ENCODE data around the gene MVB12B. TPM values are rescaled to one million over a fixed set of nuclear protein-coding genes. Genes with fewer than 3 reads are reported as not detected.

Gene MVB12B
- polyA plus RNA-seq, 6 donors from 2014 or later = 1.2 to 2.6 (median 2.5) TPM; not detected in 1

DNA sequence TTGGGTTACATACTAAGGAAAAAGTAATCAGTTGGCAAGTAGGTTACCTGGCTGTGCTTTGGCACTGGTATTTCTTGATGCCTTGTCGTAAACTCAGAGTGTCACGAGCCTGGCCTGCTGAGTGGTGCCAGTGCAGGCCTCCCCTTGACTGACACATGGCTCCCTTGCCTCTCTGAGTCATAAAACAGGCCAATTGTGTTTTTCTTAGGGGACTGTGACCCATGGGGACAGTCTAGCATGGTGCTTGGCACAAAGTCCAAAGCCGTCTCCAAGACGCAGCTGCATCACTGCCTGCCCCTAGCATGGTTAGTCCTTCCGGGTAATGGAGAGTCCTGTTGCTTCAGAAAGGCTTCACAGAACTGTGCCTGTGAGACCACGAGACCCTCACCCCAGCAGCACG lies 132.5 kb downstream of the MVB12B start:
- Mint-ChIP-seq H3K9me3 (no peaks in the 10 kb centered on the region), H3K36me3 (no peaks in the 10 kb centered on the region), H3K4me3 (no peak overlapping the region), H3K4me1 (no peaks in the 10 kb centered on the region), H3K27me3 (no peaks in the 10 kb centered on the region), H3K27ac (no peak overlapping the region)
- DNase-seq = no peak
- ATAC-seq (ENCODE audit: low read depth in 2 of 2) = no peak

DNA sequence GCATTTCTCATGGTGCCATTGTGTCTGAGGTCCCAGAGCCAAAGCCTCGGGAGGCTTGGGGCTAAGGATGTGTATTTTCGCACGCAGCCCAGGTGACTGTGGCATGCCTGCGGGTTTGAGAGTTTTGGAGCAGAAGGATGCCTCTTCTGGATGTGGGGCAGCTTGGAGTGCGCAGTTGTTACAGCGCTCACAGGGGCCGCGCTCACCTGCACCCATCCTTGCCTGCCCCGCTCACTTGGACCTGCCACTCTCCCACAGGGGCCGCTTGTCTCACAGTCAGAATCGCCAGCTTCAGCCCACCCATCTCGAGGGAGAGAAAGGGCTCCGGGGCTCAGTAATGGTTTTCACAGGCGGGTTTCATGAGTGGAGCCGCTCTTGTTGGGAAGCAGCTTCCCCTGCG lies 132.9 kb downstream of the MVB12B start:
- Mint-ChIP-seq H3K4me3 (no peak overlapping the region), H3K9me3 (no peaks in the 10 kb centered on the region), H3K4me1 (no peaks in the 10 kb centered on the region), H3K27me3 (no peaks in the 10 kb centered on the region), H3K27ac (no peak overlapping the region), H3K36me3 (no peaks in the 10 kb centered on the region)
- DNase-seq (no peak), ATAC-seq (ENCODE audit: low read depth in 2 of 2) (no peak)

DNA sequence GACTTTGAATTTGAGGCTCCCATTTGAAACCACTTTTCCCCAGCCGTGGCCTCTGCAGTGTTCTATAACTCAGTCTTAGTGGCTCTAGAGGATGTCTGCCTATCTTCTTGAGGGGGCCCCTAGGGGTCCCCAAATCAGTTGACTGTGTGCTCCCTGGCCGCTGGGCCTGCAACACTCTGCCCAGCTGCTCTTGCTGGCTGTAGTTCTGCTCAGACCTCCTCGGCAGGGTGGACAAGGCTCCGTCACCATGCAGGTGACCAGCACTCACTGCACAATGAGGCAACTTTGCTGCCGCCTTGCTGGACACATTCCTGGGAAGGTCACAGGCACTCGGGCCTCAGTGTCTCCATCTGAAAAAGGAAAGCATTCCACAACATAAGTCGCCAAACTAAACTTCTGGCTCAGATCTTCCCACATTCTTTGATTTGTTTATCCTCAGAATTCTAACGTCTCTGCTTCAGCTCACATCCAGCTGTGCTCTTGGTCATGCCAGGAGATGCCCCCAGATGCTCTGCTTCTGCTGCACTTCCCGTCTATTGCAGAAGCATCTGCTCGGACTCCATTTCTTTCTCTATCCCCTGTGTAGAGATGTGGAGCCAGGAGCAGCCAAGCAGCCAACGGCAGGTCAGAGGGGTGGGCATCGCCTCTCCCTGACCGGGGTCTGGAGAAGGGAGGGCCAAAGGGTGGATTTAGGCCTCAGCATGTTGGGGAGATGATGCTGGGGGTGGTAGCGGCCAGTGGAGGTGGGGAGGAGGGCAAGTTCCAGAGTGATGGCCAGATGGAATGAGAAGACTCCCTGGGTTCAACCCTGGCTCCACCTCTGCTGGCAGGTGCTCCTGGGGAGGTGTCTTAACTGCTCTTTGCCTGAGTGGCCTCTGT lies 133.6 kb downstream of the MVB12B start:
- H3K27ac Mint-ChIP-seq = peak overlapping the region in 1 of 6 donors; percentile 91

DNA sequence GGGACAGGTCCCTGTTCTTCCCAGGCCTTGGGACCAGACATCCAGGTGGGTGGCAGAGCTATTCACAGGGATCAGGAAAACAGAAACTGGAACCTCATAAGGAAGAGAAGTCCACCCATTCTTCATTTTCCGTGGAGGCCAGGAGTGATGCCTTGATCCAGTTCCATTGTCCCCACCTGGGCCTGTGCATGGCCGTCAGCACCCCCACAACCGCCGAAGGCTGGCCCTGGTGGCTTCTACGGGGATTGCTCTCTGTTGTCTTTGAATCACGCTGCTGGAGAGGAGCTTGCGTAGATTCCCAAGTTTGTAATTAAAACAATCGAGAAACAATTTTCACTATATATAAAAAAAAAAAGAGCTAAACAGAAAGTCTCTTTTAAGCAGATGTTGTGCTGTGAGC lies 134.4 kb downstream of the MVB12B start:
- Mint-ChIP-seq H3K9me3 (no peaks in the 10 kb centered on the region), H3K27ac (peak overlapping the region in 2 of 6 donors; percentile 47 to 53), H3K27me3 (no peaks in the 10 kb centered on the region), H3K36me3 (no peaks in the 10 kb centered on the region), H3K4me1 (peaks cover 0 to 2% (median 0%) of the 10 kb centered on the region in 3 donors), H3K4me3 (no peak overlapping the region)
- DNase-seq = no peak
- ATAC-seq (ENCODE audit: low read depth in 2 of 2) = no peak

More for the DNA sequence above, 133.6 kb downstream of the MVB12B start:
- Mint-ChIP-seq H3K4me3 (no peak overlapping the region), H3K27me3 (no peaks in the 10 kb centered on the region), H3K9me3 (no peaks in the 10 kb centered on the region), H3K36me3 (no peaks in the 10 kb centered on the region), H3K4me1 (no peaks in the 10 kb centered on the region)
- no peak for ATAC-seq (ENCODE audit: low read depth in 2 of 2)
- no peak for DNase-seq

DNA sequence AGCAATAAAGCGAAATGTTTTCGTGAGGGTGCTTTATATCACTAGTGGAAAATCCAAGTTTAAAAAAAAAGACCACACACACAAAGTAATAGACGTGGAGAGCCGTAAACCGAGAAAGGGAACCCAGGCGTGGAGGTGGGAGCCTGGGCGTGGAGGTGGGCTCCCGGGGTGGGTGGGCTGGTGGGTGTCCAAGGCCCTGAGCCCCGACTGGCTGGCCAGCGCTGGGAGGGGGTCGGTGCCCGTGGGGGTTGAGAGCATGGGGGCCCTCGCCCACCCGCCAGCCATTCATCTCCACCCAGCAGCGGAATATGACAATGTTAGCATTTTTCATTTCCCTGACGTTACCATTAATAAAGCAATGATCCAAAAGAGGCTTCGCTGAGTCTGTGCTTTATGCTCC lies 135.0 kb downstream of the MVB12B start:
- ATAC-seq (ENCODE audit: low read depth in 2 of 2) (no peak), DNase-seq (no peak)
- peaks cover 0 to 2% (median 0%) of the 10 kb centered on the region in 3 donors for H3K4me1 Mint-ChIP-seq
- no peaks in the 10 kb centered on the region for H3K36me3 Mint-ChIP-seq
- H3K27me3 Mint-ChIP-seq = no peaks in the 10 kb centered on the region
- H3K9me3 Mint-ChIP-seq = no peaks in the 10 kb centered on the region
- no peak overlapping the region for H3K4me3 Mint-ChIP-seq
- no peak overlapping the region for H3K27ac Mint-ChIP-seq

DNA sequence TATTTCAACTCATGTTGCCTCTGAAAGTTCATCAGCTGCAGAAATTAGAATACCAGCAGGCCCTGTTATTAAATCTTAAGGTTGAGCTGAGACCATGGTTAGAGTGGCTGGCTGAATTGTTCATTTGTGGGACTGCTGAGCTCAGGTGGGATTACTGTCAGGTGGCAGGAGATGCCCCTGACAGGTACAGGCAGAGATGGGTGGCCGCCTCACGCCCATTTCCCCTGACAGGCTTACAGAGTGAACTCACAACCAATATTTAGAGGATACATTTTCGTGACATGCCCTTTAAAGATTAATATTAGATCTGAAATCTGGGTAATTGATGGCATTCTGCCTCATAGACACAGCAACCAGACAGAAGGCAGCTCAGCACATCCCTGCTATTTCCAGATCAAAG lies 136.0 kb downstream of the MVB12B start:
- DNase-seq (no peak), ATAC-seq (ENCODE audit: low read depth in 2 of 2) (no peak)
- no peak overlapping the region for H3K27ac Mint-ChIP-seq

DNA sequence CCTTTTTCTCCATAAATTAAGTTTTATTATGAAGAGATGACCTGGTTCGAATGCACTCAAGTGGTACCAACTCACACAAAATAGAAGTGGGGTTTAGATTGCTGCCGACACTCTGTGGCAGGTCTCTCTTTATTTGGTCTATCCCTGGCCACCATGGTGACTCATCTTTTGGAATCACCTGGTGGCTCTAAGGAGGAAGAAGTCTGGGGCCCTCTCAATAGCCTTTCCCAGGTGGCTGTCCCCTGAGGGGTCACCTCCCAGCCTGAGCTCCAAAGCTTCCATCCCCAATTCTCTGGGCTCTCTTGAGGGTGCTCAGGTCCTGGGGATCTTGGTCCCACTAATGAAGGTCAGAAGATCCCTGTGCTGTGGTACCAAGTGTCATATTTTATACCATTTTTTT lies 136.8 kb downstream of the MVB12B start:
- Mint-ChIP-seq H3K4me3 (no peak overlapping the region), H3K4me1 (peaks cover 5 to 12% (median 8%) of the 10 kb centered on the region in 3 donors), H3K9me3 (no peaks in the 10 kb centered on the region), H3K27ac (no peak overlapping the region), H3K36me3 (no peaks in the 10 kb centered on the region), H3K27me3 (no peaks in the 10 kb centered on the region)
- DNase-seq = no peak
- ATAC-seq (ENCODE audit: low read depth in 2 of 2) = no peak

More for the DNA sequence above, 136.0 kb downstream of the MVB12B start:
- Mint-ChIP-seq H3K4me3 (no peak overlapping the region), H3K27me3 (no peaks in the 10 kb centered on the region), H3K36me3 (no peaks in the 10 kb centered on the region), H3K4me1 (peaks cover 0 to 4% (median under 1%) of the 10 kb centered on the region in 3 donors), H3K9me3 (no peaks in the 10 kb centered on the region)

DNA sequence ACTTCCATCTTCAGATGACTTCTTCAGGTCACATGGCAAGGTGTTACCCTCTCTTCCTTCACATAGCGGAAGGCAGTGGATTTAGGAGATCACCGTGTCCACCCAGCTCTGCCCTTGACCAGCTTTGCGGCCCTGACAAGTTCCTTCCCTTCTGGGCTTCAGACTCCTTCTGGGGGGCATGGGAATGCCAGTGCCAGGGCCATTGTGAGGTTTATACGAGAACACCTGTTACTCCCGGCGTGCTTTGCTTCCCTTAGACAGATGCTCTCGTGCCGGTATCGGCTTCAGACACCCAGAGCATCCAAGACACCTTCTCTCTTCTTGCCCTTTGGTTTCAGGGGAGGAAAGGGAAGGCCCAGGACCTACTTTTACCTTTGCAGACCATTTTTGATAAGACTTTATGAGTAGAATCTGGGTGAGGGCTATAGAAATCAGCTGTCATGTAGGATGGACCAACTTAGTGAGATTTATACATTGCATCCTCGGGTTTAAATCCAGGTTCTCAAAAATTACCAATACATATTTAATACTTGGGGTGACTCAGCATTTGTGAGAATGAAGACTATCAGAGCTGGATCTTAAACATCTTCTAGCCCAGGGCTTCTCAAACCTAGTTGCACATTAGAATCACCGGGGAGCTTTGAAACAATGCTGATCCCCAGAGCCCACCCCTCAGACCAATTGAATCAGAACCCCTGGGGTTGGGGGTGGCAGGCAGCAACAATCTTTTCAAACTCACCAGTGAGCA lies 138.2 kb downstream of the MVB12B start:
- DNase-seq = no peak
- Mint-ChIP-seq H3K4me1 (peaks cover 19 to 26% (median 23%) of the 10 kb centered on the region in 3 donors), H3K9me3 (no peaks in the 10 kb centered on the region)

DNA sequence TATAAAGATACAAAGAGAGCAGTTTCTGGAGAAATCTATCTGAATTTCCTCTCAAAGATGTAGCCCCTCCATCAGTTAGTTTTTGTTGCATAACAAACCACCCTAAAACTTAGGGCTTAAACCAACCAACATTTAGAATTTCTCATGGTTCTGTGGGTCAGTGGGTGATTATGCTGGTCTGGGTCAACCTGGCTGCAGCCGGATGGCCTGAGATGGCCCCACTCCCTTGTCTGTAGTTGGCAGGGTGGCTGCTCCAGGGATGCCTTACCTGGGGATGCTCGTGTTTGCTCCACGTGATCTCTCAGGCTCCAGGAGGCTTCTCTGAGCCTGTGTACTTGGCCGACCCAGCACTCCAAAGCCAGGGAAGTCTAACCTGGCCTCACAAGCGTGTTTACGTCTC lies 139.3 kb downstream of the MVB12B start:
- Mint-ChIP-seq H3K9me3 (no peaks in the 10 kb centered on the region), H3K36me3 (no peaks in the 10 kb centered on the region), H3K27me3 (no peaks in the 10 kb centered on the region), H3K4me3 (no peak overlapping the region), H3K4me1 (peaks cover 27 to 37% (median 34%) of the 10 kb centered on the region in 3 donors), H3K27ac (no peak overlapping the region)
- ATAC-seq (ENCODE audit: low read depth in 2 of 2) = no peak
- DNase-seq = no peak

More for the DNA sequence above, 138.2 kb downstream of the MVB12B start:
- ATAC-seq (ENCODE audit: low read depth in 2 of 2) = no peak
- Mint-ChIP-seq H3K27ac (peak overlapping the region in 1 of 6 donors; percentile 63), H3K27me3 (no peaks in the 10 kb centered on the region), H3K4me3 (no peak overlapping the region), H3K36me3 (no peaks in the 10 kb centered on the region)

DNA sequence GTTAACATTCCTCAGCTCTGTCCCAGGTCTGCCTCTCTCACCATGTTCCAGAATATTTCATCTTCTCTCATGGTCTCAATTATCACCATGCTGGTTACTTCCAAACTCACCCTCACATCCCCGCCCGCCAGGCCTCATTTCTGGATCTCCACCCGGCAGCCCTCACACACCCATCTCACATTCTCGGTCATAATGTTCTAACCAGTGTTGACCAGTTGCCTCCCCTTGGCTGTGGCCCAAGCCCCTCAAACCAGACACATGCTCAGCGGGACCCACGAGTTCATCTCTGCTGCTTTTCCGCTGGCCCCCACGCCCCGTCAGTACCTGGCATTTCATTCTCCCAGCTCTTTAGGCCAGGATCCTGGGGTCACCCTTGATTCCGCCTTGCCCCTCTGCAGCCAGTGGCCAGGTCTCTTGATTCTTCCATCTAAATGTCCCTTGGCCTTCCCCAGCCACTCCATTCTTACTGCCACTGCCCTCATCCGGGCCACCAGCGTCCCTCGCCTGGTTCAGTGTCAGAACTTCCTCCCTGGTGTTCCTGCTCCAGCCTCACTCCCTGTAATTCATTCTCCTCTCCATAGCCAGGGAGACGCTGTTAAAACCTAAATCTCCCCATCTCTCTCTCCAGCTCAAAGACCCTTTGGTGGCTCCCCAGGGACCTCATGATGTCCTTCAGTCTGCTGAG lies 141.7 kb downstream of the MVB12B start:
- ATAC-seq (ENCODE audit: low read depth in 2 of 2) = no peak
- no peaks in the 10 kb centered on the region for H3K36me3 Mint-ChIP-seq
- peaks cover 39 to 60% (median 54%) of the 10 kb centered on the region in 3 donors for H3K4me1 Mint-ChIP-seq
- H3K4me3 Mint-ChIP-seq = peak overlapping the region in 4 of 8 donors; percentile 26 to 81 (median 46)
- no peaks in the 10 kb centered on the region for H3K27me3 Mint-ChIP-seq
- no peaks in the 10 kb centered on the region for H3K9me3 Mint-ChIP-seq
- peak overlapping the region in 4 of 6 donors; percentile 31 to 93 (median 62) for H3K27ac Mint-ChIP-seq
- no peak for DNase-seq

DNA sequence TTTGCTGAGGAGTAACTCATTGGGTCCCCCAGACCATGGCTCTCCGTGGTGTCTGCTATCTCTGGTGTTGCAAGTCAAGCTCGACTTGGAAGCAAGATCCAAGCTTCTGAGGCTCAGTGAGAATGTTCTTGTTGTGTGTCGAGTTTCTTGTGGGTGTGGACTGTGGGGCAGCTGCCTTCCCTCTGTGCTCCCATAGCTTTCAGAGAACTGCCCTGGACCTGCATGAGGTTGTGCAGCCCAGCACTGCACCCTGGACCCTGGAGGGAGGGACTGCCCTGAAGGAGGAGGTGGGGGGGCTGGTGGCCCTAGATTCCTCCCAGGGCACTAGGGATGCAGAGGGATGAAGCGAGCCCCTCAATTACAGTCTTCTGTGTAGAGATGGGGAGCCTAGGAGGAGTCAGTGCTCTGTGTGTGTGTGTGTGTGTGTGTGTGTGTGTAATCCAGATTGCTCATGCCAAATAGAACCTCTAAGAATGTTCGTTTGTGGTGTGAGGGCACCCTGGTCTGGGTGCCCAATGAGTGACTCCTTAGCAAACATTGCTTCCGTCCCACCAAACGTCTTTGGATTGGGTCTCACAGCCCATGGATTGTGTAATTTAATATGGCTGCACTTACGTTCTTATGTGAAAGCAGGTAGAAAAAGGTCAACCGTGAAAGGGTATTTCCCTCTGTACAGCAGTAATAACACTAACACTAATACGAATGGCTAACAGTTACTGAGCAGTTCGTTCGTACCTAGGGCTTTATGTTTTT lies 143.8 kb downstream of the MVB12B start:
- DNase-seq = no peak
- no peaks in the 10 kb centered on the region for H3K9me3 Mint-ChIP-seq
- peak overlapping the region; percentile 69 to 93 (median 87) for H3K4me3 Mint-ChIP-seq
- H3K4me1 Mint-ChIP-seq = peaks cover 39 to 64% (median 63%) of the 10 kb centered on the region in 3 donors
- peak; percentile 45 to 52 for ATAC-seq (ENCODE audit: low read depth in 2 of 2)
- peak overlapping the region; percentile 91 to 98 (median 94) for H3K27ac Mint-ChIP-seq
- H3K36me3 Mint-ChIP-seq = no peaks in the 10 kb centered on the region
- no peaks in the 10 kb centered on the region for H3K27me3 Mint-ChIP-seq

DNA sequence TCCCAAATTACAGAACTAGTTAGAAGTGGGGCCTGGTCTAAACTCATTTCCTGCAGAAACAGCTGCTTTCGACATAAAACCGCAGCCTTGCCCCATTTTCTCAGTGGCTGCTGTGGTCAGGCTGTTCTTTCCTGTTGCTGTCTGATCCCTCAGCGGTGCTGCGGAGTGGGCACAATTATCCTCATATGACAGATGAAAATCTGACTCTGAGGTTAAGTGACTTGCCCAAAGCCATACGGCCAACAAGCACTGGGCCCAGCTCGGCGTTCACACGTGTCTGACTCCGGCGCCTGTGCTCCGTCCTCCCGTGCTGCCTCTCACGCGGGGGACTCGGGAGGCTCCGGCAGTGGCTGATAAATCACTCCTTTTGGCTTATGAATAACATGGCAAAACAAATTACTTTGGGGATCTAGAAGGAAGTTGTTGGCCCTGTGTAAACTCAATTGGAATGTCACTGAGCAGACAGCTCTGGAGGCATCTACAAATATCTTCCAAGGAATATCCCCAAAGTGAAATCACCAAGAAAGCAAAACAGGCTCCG lies 144.5 kb downstream of the MVB12B start:
- Mint-ChIP-seq H3K4me1 (peaks cover 43 to 70% (median 70%) of the 10 kb centered on the region in 3 donors), H3K36me3 (no peaks in the 10 kb centered on the region), H3K27ac (peak overlapping the region; percentile 91 to 98 (median 94)), H3K9me3 (no peaks in the 10 kb centered on the region), H3K27me3 (no peaks in the 10 kb centered on the region), H3K4me3 (peak overlapping the region; percentile 69 to 93 (median 87))
- peak; percentile 88 to 89 for ATAC-seq (ENCODE audit: low read depth in 2 of 2)
- DNase-seq = peak; percentile 82

All from naive B cell (primary cell).